ENCODE data around the gene PMS2. TPM values are rescaled to one million over a fixed set of nuclear protein-coding genes. Genes with fewer than 3 reads are reported as not detected.

PMS2 gene
- total RNA-seq, 1 experiment from 2014 or later = 17.1 TPM

- H3K27ac Mint-ChIP-seq = peak overlapping the region in 2 of 3 experiments; percentile 13 to 52; a peak in 3 of 7 replicates
- H3K23ac ChIP-seq (ENCODE audit: insufficient read length, low read depth, low read length) = no peak overlapping the region
- H2BK12ac ChIP-seq (ENCODE audit: insufficient read length, low read depth, low read length) = no peak overlapping the region
- H3K27me3 Mint-ChIP-seq (ENCODE audit: low read depth) = no peaks in the 10 kb centered on the region
- no peaks in the 10 kb centered on the region for H3K9me3 ChIP-seq (ENCODE audit: control insufficient read depth, low read depth, low read length)
- no peak overlapping the region for H4K5ac ChIP-seq (ENCODE audit: insufficient read length, low read depth, low read length)
- H3K18ac ChIP-seq (ENCODE audit: insufficient read length, low read depth, low read length) = no peak overlapping the region
- H3K4me2 ChIP-seq (ENCODE audit: insufficient read depth, insufficient read length, low read length) = no peak overlapping the region
- no peak overlapping the region for H2BK15ac ChIP-seq (ENCODE audit: low read depth, low read length)
- H3K4me1 ChIP-seq (ENCODE audit: insufficient read depth, low read length) = no peaks in the 10 kb centered on the region
- no peak overlapping the region for H3K27ac ChIP-seq (ENCODE audit: insufficient read length, low read depth, low read length)
- H4K20me1 ChIP-seq (ENCODE audit: control insufficient read depth, insufficient read depth, insufficient read length) = no peaks in the 10 kb centered on the region
- H3K14ac ChIP-seq (ENCODE audit: insufficient read depth, low read length) = no peak overlapping the region
- H3K56ac ChIP-seq (ENCODE audit: insufficient read length, low read depth, low read length) = no peak overlapping the region
- H2BK120ac ChIP-seq (ENCODE audit: low read depth, low read length, poor library complexity, severe bottlenecking) = no peak overlapping the region
- TF ChIP-seq CTCF (conservative IDR thresholded peaks at IDR 0.05) = no peak
- no peaks in the 10 kb centered on the region for H3K27me3 ChIP-seq (ENCODE audit: insufficient read depth, low read length)
- no peak for DNase-seq
- H3K79me1 ChIP-seq (ENCODE audit: insufficient read depth, low read depth, low read length, poor library complexity, severe bottlenecking) = no peaks in the 10 kb centered on the region
- H3K4ac ChIP-seq (ENCODE audit: low read depth, low read length) = no peak overlapping the region
- H4K91ac ChIP-seq (ENCODE audit: insufficient read length, low read depth, low read length) = no peak overlapping the region
- no peak overlapping the region for H2AK5ac ChIP-seq (ENCODE audit: insufficient read length, low read length)
- no peak overlapping the region for H2BK20ac ChIP-seq (ENCODE audit: low read depth, low read length, poor library complexity, severe bottlenecking)
- no peak overlapping the region for H3K9ac ChIP-seq (ENCODE audit: extremely low read depth, insufficient read length, low read length)
- no peak overlapping the region for H4K8ac ChIP-seq (replicated peaks; ENCODE audit: insufficient read length, low read depth, low read length)
- no peaks in the 10 kb centered on the region for H3K9me3 Mint-ChIP-seq
- no peak overlapping the region for H2BK5ac ChIP-seq (ENCODE audit: insufficient read length, low read length)
- H3K23me2 ChIP-seq (ENCODE audit: insufficient read length, low read depth, low read length, poor library complexity, severe bottlenecking) = no peaks in the 10 kb centered on the region
- WGBS (ENCODE audit: extremely low coverage, insufficient read length, low lambda C conversion rate) = no CpG with 5 or more reads among the region's 11 CpGs
- no peak overlapping the region for H2AFZ ChIP-seq (ENCODE audit: low read length)
- no peak overlapping the region; a peak in 1 of 5 replicates for H3K4me3 Mint-ChIP-seq
- H3K36me3 Mint-ChIP-seq (ENCODE audit: insufficient read depth in 1 of 3, low read depth in 3 of 3) = peaks cover 75 to 98% (median 98%) of the 10 kb centered on the region in 3 experiments
- H3T11ph ChIP-seq (ENCODE audit: low read length) = no peak overlapping the region
- H3K79me2 ChIP-seq (ENCODE audit: insufficient read depth, low read length) = no peaks in the 10 kb centered on the region
- H3K4me1 Mint-ChIP-seq = no peaks in the 10 kb centered on the region
These were observed 11.8 kb upstream of the PMS2 start for GRCh38 chr7:6020371-6021286.
